ENCODE results near the gene FDPS.
"Not testable (repeated sequence)": the region's sequence is repeated elsewhere in the genome, so short reads cannot be mapped to it uniquely, and the experiment has no call there.

Gene FDPS

DNA sequence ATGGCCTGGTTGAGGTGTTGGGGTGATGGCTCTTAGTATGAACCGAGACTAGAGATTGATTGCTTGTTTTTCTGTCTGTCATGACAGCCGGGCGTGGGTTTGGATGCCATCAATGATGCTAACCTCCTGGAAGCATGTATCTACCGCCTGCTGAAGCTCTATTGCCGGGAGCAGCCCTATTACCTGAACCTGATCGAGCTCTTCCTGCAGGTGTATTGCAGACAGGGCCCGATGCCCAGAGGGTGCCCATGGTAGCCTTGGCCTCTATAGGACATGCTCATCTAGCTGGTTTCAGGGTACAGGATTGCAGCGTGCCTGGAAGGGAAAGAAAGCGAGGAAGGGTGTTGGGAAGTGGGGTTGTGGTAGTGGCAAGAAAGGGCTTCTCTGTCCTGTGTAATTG lies 9.4 kb downstream of the FDPS start:
- DNase-seq (ENCODE audit: low read depth in 2 of 3, low spot score in 2 of 3) = no peak

DNA sequence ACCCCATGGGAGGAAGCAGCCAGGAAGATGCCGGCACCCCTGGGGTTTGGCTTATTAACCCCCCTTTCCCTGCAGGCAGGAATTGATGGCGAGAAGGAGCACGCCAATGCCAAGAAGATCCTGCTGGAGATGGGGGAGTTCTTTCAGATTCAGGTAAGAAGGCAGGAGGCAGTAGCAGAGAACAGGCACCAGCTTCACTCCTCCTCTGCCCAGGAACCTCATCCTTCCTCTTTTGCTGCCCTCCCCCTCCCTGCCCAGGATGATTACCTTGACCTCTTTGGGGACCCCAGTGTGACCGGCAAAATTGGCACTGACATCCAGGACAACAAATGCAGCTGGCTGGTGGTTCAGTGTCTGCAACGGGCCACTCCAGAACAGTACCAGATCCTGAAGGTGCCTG lies 10.9 kb downstream of the FDPS start:
- no peak for DNase-seq (ENCODE audit: low read depth in 2 of 3, low spot score in 2 of 3)

DNA sequence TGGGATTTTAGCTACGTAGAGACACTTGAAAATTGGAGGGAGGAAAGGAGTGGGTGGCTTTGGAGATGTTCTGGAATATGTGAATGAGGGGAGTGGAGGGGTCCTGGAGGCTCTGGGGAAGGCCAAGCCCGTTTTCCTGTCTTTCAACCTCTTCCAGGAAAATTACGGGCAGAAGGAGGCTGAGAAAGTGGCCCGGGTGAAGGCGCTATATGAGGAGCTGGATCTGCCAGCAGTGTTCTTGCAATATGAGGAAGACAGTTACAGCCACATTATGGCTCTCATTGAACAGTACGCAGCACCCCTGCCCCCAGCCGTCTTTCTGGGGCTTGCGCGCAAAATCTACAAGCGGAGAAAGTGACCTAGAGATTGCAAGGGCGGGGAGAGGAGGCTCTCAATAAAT lies 11.6 kb downstream of the FDPS start:
- no peak for DNase-seq (ENCODE audit: low read depth in 2 of 3, low spot score in 2 of 3)

DNA sequence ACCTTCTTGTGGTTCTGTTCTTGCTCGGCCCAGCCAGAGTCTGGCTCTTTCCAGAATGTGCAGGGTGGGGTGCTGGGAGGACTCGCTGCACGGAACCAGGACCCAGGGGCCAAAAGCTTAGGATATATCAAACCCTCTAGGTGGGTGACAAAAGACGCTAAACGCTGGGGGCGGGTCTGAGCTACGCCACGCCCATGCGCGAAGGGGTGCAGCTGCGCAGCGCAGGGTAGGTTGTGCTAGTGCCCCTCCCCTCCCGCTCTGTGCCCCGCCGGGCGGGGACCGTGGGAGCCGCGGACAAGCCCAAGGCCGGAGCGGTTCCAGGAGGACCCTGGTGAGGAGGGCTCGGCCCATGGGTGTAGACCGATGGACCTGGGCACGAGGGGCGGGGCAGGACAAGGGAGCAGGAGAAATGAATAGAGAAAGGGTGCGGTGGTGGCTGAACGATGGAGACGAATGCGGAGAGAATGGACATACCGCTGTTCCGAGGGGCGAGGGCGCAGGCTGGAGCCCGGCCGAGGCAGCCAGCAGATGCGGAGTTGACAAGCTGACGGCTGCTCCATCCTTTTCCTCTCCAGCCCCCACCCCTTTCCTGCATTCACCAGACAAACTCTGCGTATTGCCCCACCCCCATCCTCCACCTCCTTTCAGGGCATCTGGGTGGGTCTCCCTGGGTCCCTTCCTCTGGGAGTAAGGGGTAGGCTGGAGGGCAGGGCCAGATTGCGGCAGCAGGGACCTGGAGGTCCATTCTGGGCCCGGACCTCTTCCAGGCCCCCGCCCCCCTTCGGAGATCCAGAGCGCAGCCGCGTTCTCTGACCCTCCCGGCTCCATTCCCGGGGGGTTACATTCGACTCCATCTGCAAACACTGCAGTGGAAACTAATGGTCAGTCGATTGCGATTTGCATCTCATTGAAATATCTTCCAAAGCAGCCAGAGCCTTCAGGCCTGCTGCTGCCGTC lies 12.3 kb downstream of the FDPS start, which contains the start of gene RUSC1:
TSS of gene RUSC1 (plus strand) at position 234 of the 957 bp plus-strand sequence. CDS start 880 bp downstream, outside the sequence.
- DNase-seq (ENCODE audit: low read depth in 2 of 3, low spot score in 2 of 3) = no peak

DNA sequence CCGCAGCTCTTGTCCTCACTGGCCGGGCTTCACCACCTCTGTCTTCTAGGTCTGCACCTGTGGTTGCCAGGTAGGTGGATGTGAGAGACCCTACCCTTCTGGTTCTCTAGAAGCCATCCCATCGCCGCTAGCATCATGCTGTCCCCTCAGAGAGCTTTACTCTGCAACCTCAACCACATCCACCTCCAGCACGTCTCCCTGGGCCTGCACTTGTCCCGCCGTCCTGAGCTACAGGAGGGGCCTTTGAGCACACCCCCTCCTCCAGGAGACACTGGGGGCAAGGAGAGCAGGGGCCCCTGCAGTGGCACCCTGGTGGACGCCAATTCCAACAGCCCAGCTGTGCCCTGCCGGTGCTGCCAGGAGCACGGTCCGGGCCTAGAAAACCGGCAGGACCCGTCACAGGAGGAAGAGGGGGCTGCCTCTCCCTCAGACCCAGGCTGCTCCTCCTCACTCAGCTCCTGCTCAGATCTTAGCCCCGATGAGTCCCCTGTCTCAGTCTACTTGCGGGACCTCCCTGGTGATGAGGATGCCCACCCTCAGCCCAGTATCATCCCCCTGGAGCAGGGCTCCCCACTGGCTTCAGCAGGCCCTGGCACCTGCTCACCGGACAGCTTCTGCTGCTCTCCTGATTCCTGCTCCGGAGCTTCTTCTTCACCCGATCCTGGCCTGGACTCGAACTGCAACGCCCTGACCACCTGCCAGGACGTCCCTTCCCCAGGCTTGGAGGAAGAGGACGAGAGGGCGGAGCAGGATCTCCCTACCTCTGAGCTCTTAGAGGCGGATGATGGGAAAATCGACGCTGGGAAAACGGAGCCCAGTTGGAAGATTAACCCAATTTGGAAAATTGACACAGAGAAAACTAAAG lies 13.2 kb downstream of the FDPS start:
- DNase-seq (ENCODE audit: low read depth in 2 of 3, low spot score in 2 of 3) = no peak

DNA sequence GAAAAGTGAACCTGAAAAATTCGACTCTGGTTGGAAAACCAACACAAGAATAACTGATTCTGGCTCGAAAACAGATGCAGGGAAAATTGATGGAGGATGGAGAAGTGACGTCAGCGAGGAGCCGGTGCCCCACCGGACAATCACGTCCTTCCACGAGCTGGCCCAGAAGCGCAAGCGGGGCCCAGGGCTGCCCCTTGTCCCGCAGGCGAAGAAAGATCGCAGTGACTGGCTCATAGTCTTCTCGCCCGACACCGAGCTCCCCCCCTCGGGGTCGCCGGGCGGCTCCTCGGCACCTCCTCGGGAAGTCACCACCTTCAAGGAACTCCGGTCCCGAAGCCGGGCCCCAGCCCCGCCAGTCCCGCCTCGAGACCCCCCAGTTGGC lies 13.9 kb downstream of the FDPS start:
- no peak for DNase-seq (ENCODE audit: low read depth in 2 of 3, low spot score in 2 of 3)

DNA sequence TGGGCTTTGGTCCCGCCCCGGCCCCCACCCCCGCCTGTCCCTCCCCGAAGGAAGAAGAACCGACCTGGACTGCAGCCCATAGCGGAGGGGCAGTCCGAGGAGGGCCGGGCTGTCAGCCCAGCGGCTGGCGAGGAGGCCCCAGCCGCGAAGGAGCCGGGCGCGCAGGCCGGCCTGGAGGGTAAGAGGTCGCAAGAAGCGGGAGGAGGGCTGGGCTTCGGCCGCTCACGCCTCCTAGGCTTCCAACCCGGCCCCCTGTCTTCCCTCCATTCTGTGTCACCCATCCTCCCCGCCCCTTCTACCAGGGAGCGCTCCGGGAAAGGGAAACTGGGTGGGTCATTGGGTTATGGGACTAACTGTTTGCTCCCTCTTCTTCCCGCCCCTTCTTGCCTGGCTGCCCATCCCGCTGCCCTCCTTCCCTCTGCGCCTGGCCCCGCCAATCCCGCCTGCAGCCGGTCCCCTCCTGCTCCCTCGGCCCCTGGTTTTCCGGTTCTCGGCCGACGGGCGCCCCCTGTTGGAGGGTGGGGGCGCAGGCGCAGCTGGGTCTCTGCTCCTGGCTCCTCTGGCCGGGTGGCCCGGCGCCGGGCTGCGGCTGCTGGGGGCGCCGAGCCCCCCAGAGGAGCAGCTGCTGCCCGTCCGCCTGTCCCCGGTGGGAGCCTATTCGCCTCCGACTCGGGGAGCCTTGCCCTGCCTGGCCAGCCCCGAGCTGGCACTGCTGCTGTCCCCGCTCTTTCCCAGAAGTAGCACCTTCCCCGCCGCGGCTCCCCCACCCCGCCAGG lies 14.5 kb downstream of the FDPS start:
- DNase-seq (ENCODE audit: low read depth in 2 of 3, low spot score in 2 of 3) = peak; percentile 76 to 97 (median 92)

DNA sequence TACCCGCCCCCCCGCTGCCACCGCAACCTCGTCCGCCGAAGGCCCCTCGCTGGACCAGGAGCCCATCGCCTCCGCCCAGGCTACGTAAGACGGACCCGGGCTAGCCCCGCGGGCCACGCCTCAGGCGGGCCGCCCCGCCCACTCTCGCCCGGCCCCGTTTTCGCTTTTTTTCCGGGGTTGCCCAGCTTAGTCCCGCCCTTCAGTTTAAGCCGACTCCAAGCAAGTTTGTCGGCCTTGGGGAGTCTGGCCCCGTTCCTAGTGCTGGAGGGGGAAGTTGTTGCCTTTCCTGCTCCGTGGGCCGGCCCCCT lies 15.0 kb downstream of the FDPS start:
- peak in 2 of 3 experiments; percentile 66 to 76 for DNase-seq (ENCODE audit: low read depth in 2 of 3, low spot score in 2 of 3)

DNA sequence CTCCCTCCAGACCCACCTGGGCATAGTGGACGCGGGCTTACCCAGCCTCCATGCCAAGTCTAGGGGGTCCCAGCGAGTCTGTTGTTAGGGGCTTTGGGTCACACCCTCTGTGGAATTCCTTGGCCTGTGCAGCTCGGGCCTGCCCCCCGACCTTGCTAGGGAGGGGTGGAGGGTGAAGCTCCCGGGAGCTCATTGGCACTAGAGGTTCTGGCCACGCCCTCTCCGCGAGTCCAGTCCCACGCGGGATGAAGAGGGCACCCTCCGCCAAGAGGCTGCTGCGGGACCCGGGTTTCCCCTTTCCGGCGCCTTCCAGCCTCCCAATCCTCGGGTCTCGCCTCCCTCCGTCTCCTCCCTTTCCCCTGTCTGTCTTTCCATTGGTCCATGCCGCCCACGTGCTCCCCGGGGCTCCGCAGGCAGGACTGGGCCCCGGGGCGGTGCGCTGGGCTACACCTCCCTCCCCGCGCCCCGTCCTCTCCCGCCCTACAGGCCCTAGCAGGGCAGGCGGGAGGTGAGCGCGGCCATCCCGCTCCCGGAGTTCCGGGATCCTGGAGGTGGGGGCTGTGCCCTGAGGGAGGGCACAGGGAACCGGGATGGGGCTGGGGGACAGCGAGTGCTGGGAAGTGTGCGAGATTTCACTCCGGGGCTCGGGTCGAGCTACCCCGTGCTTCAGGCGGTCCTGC lies 15.5 kb downstream of the FDPS start:
- peak; percentile 77 to 84 (median 79) for DNase-seq (ENCODE audit: low read depth in 2 of 3, low spot score in 2 of 3)

DNA sequence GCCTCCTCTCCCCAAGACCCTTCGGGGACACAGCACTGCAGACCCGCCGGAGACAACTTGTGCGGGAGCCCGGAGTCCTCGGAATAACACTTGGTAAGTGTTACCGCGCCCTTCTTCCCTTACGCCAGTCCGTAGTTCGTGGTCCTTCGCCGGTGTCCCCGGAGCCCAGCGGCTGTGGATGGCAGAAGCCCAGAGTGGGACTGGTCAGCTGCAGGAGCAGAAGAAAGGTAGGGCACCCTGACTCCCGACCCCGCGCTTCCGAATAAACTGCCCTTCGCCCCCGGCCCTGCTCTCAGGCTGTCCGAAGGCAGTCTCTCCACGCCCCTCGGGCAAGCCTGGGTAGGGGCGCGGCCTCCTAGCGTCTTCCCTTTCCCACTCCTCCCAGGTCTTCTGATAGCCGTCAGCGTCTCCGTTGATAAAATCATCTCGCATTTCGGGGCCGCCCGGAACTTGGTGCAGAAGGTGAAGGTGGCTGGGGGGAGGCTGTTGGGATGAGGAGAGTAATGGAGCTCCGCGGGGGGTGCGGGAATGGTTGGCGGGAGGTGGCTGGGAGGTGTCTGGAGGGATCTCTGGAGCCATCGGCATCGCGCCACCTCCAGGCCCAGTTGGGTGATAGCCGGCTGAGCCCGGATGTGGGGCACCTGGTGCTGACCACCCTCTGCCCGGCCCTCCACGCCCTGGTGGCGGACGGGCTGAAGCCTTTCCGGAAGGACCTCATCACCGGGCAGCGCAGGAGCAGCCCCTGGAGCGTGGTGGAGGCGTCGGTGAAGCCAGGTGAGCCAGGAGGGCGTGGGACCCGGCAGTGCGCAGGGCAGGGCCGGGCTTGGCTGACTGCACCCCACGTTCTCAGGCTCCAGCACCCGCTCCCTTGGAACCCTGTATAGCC lies 16.3 kb downstream of the FDPS start:
- DNase-seq (ENCODE audit: low read depth in 2 of 3, low spot score in 2 of 3) = no peak

DNA sequence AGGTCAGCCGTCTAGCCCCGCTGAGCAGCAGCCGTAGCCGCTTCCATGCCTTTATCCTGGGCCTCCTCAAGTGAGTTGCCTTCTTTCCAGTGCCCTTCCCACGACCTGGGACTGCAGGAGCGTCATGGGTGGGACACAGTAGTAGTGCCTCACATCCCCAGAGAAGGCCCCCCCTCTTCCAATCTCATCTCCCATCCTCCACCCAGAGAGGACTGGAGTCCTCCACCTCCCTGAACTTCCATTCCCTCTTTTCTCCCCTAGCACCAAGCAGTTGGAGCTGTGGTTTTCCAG lies 16.9 kb downstream of the FDPS start:
- no peak for DNase-seq (ENCODE audit: low read depth in 2 of 3, low spot score in 2 of 3)

DNA sequence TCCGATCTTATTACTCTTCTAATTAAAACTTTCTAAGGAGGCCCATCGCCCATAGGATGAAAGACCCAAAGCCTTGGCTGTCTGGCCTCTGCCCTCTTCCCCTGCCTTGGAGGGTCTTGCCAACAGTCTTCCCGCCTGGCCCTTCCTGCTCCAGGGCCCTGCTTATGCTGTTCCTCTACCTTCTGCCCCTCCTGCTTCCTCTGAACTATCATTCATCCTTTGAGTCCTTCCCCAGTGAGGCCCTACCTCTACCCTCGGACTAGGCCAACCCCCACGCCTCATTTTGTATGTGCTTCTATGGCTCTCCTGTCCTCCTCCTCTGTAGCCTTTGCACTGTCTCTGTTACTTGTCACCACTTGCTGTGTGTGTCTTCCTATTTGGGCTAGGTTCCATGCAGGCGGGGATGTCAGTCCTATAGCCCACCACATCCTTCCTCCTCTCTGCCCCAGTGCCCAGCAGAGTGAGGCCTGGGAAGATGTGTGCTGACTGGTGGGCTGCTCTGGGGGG lies 17.4 kb downstream of the FDPS start:
- DNase-seq (ENCODE audit: low read depth in 2 of 3, low spot score in 2 of 3) = no peak

DNA sequence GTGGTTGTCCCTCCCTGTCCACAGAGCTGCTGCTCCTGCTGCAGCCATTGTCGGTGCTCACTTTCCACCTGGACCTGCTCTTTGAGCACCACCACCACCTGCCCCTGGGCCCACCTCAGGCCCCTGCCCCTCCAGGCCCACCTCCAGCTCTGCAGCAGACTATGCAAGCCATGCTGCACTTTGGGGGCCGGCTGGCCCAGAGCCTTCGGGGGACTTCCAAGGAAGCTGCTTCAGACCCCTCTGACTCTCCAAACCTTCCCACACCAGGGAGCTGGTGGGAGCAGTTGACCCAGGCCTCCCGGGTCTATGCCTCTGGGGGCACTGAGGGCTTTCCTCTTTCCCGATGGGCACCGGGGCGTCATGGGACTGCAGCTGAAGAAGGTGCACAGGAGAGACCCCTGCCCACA lies 18.0 kb downstream of the FDPS start:
- no peak for DNase-seq (ENCODE audit: low read depth in 2 of 3, low spot score in 2 of 3)

DNA sequence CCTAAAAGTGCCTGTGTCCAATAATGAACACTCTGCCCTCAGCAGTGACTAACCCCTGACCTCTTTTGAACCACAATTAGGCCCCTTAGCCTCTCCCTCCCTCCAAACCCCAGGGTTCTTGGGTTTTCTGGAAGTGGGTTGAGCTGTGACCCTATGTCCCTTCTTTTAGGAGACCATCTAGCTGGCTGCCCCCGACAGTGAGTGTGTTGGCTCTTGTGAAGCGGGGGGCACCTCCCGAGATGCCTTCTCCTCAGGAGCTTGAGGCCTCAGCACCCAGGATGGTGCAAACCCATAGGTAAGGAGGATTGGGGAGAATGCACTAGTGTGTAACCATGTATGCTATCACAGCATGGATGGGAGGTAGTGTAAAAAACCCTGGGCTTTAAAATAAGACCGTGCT lies 19.3 kb downstream of the FDPS start:
- DNase-seq (ENCODE audit: low read depth in 2 of 3, low spot score in 2 of 3) = no peak

DNA sequence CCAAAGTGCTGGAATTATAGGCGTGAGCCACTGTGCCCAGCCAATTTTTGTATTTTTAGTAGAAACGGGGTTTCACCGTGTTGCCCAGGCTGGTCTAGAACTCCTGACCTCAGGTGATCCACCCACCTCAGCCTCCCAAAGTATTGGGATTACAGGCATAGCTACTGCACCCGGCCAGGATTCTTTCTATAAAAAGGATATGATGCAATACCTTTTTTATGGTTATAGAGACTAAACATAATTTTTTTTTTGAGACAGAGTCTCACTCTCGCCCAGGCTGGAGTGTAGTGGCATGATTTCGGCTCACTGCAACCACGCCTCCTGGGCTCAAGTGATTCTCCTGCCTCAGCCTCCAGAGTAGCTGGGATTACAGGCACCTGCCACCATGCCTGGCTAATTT lies 20.2 kb downstream of the FDPS start:
- not testable (repeated sequence) for DNase-seq (ENCODE audit: low read depth in 2 of 3, low spot score in 2 of 3)

DNA sequence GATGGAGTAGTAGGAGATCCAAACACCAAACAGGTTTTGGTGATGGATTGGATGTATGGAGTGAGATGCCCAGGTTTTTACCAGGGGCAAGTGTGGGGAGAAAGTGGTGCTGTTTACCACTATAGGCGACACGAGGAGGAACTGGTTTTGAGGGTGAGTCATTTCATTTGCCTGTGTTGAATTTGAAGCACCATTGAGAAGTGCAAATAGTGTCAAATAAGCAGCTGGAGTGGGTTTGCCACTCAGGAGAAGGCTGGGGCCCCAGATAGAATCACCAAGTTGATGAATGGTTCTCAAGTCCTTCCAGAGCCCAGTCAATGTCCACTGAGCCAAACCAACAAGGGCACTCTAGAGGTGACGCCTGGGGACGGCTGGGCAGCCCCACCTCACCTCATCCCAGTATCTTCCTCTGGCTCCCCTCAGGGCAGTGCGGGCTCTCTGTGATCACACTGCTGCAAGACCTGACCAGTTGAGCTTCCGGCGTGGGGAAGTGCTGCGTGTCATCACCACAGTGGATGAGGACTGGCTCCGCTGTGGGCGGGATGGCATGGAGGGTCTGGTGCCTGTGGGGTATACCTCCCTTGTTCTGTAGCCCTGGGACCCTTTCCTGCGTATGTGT lies 21.4 kb downstream of the FDPS start:
- DNase-seq (ENCODE audit: low read depth in 2 of 3, low spot score in 2 of 3) = no peak

DNA sequence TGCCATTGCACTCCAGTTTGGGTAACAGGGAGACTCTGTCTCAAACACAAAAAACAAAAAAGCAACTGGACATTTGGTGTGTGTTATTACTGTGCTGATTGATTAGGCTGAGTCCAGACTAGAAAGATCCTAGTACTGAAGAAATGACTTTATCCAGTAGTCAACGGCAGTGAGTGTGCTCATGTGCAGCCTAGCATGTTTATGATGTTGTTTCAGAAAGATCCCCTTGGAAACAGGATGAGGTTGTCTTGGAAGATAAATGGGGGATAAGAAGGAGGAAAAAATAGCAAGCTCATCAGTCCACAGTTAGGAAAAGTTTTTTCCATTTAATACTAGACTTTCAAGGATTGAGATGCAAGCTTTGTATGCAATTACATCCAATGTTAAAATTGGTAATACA lies 26.3 kb downstream of the FDPS start:
- DNase-seq (ENCODE audit: low read depth in 2 of 3, low spot score in 2 of 3) = no peak

DNA sequence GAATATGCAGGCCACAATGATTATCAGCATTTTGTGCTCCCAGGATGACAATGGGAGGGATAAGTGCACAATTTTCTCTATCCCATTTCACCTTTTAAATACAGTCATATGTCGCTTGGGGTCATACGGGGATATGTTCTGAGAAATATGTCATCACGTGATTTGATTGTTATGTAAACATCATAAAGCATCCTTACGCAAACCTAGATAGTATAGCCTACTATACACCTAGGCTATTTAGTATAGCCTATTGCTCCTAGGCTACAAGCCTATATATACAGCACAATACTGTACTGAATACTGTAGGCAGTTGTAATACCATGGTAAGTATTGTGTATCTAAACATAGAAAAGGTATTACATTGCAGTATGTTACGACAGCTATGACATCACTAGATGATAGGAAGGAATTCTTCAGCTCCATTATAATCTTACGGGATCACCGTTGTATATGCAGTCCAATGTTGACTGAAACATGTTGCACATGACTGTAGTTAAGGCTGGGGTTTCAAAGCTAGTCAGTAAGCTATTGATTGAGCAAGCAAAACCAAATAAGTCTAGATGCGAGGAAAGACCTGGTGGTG lies 30.9 kb downstream of the FDPS start:
- DNase-seq (ENCODE audit: low read depth in 2 of 3, low spot score in 2 of 3) = no peak

DNA sequence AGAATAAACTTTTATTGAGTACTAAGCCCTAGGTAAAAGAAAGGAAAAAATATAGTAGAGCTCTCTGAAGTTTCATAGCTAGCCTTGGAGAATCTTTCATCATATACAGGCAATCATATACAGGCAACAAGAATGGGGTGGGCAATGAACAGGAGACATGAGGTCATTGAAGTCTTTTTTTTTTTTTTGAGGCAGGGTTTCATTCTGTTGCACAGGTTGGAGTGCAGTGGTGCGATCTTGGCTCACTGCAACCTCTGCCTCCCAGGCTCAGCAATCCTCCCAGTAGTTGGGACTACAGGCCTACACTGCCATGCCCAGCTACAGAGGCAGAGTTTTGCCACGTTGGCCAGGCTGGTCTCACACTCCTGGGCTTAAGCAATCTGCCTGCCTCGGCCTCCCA lies 34.2 kb downstream of the FDPS start:
- DNase-seq (ENCODE audit: low read depth in 2 of 3, low spot score in 2 of 3) = no peak
